ENCODE measurements around the gene ST6GALNAC3.

Gene ST6GALNAC3

DNA sequence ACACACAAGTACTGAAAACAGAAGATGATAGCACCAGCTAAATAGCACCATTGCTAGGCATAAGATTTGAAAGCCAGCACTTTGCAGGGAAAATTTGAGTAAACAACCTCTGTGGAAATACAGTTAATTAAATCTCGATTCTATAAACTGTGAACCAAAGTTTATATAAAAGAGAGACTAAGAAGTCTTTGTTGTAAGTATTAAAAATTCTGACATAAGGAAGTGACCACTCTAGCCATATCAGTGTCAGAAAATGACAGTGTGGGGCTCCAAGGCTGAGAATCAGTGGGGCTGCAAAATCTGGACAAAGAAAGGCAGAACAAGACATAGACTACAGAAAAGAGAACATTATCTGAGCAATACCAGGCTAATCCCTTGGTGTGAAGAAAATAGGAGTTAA lies 292.2 kb downstream of the ST6GALNAC3 start:
- H3K4me1 ChIP-seq (ENCODE audit: control insufficient read depth, insufficient read depth, low read length, poor library complexity, severe bottlenecking), result no peaks in the 10 kb centered on the region
- DNase-seq, result no peak
- no peaks in the 10 kb centered on the region for H3K36me3 ChIP-seq (ENCODE audit: control insufficient read depth, insufficient read depth, low read length)
- no peak overlapping the region for H3K27ac ChIP-seq (ENCODE audit: insufficient read depth, low read length, poor library complexity, severe bottlenecking)
- H3K27me3 ChIP-seq (replicated peaks; ENCODE audit: control insufficient read depth, insufficient read depth, low read length, poor library complexity, severe bottlenecking), result no peaks in the 10 kb centered on the region
- no peak overlapping the region for H3K4me3 ChIP-seq (ENCODE audit: insufficient read depth, low read depth, low read length, poor library complexity, severe bottlenecking)
- no peaks in the 10 kb centered on the region for H3K9me3 ChIP-seq (ENCODE audit: control insufficient read depth, low read length)

DNA sequence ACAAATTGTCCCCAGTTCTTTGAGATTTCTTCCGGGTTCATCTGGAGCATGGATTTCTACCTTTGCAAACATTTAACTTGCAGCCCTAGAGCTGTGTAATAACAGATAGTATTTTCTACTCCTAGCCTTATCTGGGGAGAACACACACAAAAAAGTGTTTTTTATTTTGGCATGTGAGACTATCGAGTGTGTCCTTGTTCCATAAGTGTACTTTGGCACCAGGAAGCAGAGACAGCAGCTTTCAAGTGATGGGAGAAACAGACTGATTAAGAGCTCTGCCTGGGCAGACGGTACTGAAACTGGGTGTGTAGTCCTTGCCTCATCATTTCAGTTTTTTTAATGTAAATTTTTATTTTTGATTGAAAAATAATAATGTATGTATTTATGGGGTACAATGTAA lies 297.4 kb downstream of the ST6GALNAC3 start:
- Histone ChIP-seq H3K4me3 (ENCODE audit: insufficient read depth, low read depth, low read length, poor library complexity, severe bottlenecking) (no peak overlapping the region), H3K9me3 (ENCODE audit: control insufficient read depth, low read length) (no peaks in the 10 kb centered on the region), H3K27ac (ENCODE audit: insufficient read depth, low read length, poor library complexity, severe bottlenecking) (no peak overlapping the region), H3K27me3 (replicated peaks; ENCODE audit: control insufficient read depth, insufficient read depth, low read length, poor library complexity, severe bottlenecking) (no peaks in the 10 kb centered on the region), H3K4me1 (ENCODE audit: control insufficient read depth, insufficient read depth, low read length, poor library complexity, severe bottlenecking) (no peaks in the 10 kb centered on the region), H3K36me3 (ENCODE audit: control insufficient read depth, insufficient read depth, low read length) (no peaks in the 10 kb centered on the region)
- no peak for DNase-seq

DNA sequence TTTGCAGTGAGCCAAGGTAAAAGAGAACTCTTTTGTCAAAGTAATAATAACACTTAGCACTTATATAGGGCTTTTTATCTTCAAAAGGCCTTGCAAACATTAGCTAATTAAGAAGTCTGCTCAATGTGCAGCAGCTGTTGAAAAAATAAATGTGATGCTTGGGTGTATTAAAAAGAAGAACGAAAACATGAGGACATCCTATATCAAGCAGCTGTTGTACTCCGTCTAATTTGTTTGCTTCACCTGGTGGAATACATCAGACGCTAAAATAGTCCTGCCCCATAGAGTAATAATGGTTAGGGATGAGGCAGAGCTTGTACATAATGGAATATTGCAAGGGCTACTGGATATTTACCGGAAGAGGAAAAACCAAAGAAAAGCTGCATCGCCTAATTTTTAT lies 299.5 kb downstream of the ST6GALNAC3 start:
- no peak overlapping the region for H3K27ac ChIP-seq (ENCODE audit: insufficient read depth, low read length, poor library complexity, severe bottlenecking)
- DNase-seq, result no peak
- H3K4me1 ChIP-seq (ENCODE audit: control insufficient read depth, insufficient read depth, low read length, poor library complexity, severe bottlenecking), result no peaks in the 10 kb centered on the region
- H3K9me3 ChIP-seq (ENCODE audit: control insufficient read depth, low read length), result no peaks in the 10 kb centered on the region
- no peaks in the 10 kb centered on the region for H3K27me3 ChIP-seq (replicated peaks; ENCODE audit: control insufficient read depth, insufficient read depth, low read length, poor library complexity, severe bottlenecking)
- H3K4me3 ChIP-seq (ENCODE audit: insufficient read depth, low read depth, low read length, poor library complexity, severe bottlenecking), result no peak overlapping the region
- H3K36me3 ChIP-seq (ENCODE audit: control insufficient read depth, insufficient read depth, low read length), result no peaks in the 10 kb centered on the region

DNA sequence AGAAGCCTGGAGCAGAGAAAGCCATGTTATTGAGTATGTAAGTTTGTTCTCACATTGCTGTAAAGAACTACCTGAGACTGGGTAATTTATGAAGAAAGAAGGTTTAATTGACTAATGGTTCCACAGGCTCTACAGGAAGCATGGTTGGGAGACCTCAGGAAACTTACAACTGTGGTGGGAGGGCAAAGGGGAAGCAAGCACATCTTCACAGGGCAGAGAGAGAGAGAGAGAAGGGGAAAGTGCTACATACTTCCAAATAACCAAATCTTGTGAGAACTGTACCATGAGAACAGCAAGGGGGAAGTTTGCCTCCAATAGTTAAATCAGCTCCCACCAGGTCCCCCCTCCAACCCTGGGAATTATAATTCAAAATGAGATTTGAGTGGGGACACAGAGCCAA lies 302.7 kb downstream of the ST6GALNAC3 start:
- H3K4me3 ChIP-seq (ENCODE audit: insufficient read depth, low read depth, low read length, poor library complexity, severe bottlenecking), result no peak overlapping the region
- no peak overlapping the region for H3K27ac ChIP-seq (ENCODE audit: insufficient read depth, low read length, poor library complexity, severe bottlenecking)
- peaks cover 6% of the 10 kb centered on the region for H3K27me3 ChIP-seq (replicated peaks; ENCODE audit: control insufficient read depth, insufficient read depth, low read length, poor library complexity, severe bottlenecking)
- H3K36me3 ChIP-seq (ENCODE audit: control insufficient read depth, insufficient read depth, low read length), result no peaks in the 10 kb centered on the region
- DNase-seq, result no peak
- no peaks in the 10 kb centered on the region for H3K4me1 ChIP-seq (ENCODE audit: control insufficient read depth, insufficient read depth, low read length, poor library complexity, severe bottlenecking)
- no peaks in the 10 kb centered on the region for H3K9me3 ChIP-seq (ENCODE audit: control insufficient read depth, low read length)

DNA sequence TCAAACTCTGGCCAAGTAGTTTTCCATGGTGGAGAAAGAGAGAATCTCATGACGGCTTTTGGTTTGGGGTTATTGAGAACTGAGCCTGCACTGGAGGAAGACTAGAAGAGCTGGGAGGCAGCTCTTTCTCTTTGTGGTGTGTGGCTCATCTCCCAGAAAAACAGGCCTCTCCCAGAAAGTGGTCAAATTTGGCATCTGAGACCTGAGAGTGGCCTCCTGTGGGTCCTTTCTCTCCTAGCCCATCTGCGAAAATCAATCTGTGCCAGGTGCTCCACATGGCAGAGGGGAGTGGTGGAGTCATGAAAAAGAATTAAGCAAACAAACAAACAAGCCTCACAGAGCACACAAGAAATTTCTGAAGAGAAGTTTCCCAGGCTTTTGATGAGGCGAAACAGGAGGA lies 305.0 kb downstream of the ST6GALNAC3 start:
- no peak for DNase-seq
- Histone ChIP-seq H3K36me3 (ENCODE audit: control insufficient read depth, insufficient read depth, low read length) (no peaks in the 10 kb centered on the region), H3K27me3 (replicated peaks; ENCODE audit: control insufficient read depth, insufficient read depth, low read length, poor library complexity, severe bottlenecking) (peaks cover 6% of the 10 kb centered on the region), H3K4me1 (ENCODE audit: control insufficient read depth, insufficient read depth, low read length, poor library complexity, severe bottlenecking) (no peaks in the 10 kb centered on the region), H3K4me3 (ENCODE audit: insufficient read depth, low read depth, low read length, poor library complexity, severe bottlenecking) (no peak overlapping the region), H3K27ac (ENCODE audit: insufficient read depth, low read length, poor library complexity, severe bottlenecking) (no peak overlapping the region), H3K9me3 (ENCODE audit: control insufficient read depth, low read length) (no peaks in the 10 kb centered on the region)

DNA sequence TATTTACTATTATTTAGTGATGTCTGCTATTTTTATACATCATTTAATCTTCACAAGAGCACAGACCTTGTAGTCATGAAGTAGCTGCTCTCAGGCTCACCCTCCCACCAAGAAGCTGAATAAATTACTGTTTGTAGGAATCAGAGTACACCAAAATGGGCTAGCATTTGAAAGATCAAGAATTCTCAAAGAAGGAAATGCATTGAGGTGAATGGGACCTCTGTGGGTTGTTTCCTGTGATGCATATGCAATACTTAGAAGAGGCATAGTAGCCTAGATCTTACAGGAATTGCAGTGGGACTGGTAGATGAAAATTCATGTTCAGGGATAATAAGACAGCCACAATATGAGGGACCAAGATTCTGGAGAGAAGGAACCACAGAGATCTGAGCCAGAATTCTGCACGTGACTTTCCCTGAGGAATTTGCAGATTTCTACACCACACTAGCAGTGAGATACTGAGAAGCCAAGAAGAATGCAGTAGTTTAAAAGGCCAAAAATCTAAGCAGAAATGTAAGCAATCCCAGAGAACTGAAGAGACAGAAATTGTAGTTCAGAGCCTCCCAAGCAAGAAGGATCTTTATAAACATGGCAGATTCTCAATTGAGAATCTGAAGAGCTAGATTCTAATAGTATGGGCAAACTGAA lies 307.0 kb downstream of the ST6GALNAC3 start:
- Histone ChIP-seq H3K36me3 (ENCODE audit: control insufficient read depth, insufficient read depth, low read length) (no peaks in the 10 kb centered on the region), H3K4me3 (ENCODE audit: insufficient read depth, low read depth, low read length, poor library complexity, severe bottlenecking) (no peak overlapping the region), H3K4me1 (ENCODE audit: control insufficient read depth, insufficient read depth, low read length, poor library complexity, severe bottlenecking) (no peaks in the 10 kb centered on the region), H3K27me3 (replicated peaks; ENCODE audit: control insufficient read depth, insufficient read depth, low read length, poor library complexity, severe bottlenecking) (peaks cover 6% of the 10 kb centered on the region), H3K27ac (ENCODE audit: insufficient read depth, low read length, poor library complexity, severe bottlenecking) (no peak overlapping the region), H3K9me3 (ENCODE audit: control insufficient read depth, low read length) (no peaks in the 10 kb centered on the region)
- DNase-seq, result no peak

DNA sequence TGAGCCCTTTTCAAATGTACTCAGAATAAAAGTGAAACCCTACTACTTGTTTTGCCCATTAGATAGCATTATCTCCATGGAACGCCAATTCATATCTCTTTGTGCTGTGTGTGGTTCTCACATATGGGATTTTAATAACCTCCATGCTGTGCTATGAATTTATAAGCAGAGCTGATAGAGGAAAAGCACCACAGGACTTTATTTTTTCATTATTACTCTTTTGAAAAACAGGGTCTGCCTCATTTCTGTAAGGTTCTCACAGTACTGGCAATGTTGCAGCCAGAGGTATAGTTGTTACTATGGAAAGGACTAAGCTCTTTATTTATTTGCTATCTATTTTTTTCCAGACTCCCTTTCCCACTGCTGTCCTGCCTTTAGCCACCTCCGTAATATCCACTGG lies 313.7 kb downstream of the ST6GALNAC3 start:
- Histone ChIP-seq H3K4me1 (ENCODE audit: control insufficient read depth, insufficient read depth, low read length, poor library complexity, severe bottlenecking) (no peaks in the 10 kb centered on the region), H3K27me3 (replicated peaks; ENCODE audit: control insufficient read depth, insufficient read depth, low read length, poor library complexity, severe bottlenecking) (no peaks in the 10 kb centered on the region), H3K4me3 (ENCODE audit: insufficient read depth, low read depth, low read length, poor library complexity, severe bottlenecking) (no peak overlapping the region), H3K36me3 (ENCODE audit: control insufficient read depth, insufficient read depth, low read length) (no peaks in the 10 kb centered on the region), H3K9me3 (ENCODE audit: control insufficient read depth, low read length) (no peaks in the 10 kb centered on the region), H3K27ac (ENCODE audit: insufficient read depth, low read length, poor library complexity, severe bottlenecking) (no peak overlapping the region)
- no peak for DNase-seq

DNA sequence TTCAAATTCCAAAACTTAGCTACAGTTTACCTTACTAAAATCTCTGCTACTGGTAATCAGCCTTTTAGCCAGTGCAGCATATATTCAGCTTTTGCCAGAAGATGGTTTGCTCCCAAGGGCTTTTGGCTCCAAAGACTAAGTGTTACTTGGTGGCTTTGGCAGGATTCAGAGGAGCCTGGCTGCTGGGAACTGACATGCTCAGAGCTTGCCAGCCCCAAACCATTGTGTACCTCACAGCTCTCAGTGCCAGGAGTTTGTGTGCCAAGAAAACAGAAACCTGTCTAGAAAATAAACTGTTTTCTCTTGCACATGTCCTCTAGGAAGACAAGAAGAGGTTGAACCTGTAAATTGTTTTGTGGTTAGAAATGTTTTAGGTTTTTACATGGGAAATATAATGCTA lies 315.9 kb downstream of the ST6GALNAC3 start:
- Histone ChIP-seq H3K9me3 (ENCODE audit: control insufficient read depth, low read length) (no peaks in the 10 kb centered on the region), H3K4me3 (ENCODE audit: insufficient read depth, low read depth, low read length, poor library complexity, severe bottlenecking) (no peak overlapping the region), H3K36me3 (ENCODE audit: control insufficient read depth, insufficient read depth, low read length) (no peaks in the 10 kb centered on the region), H3K27ac (ENCODE audit: insufficient read depth, low read length, poor library complexity, severe bottlenecking) (no peak overlapping the region), H3K4me1 (ENCODE audit: control insufficient read depth, insufficient read depth, low read length, poor library complexity, severe bottlenecking) (no peaks in the 10 kb centered on the region), H3K27me3 (replicated peaks; ENCODE audit: control insufficient read depth, insufficient read depth, low read length, poor library complexity, severe bottlenecking) (no peaks in the 10 kb centered on the region)
- DNase-seq, result no peak

DNA sequence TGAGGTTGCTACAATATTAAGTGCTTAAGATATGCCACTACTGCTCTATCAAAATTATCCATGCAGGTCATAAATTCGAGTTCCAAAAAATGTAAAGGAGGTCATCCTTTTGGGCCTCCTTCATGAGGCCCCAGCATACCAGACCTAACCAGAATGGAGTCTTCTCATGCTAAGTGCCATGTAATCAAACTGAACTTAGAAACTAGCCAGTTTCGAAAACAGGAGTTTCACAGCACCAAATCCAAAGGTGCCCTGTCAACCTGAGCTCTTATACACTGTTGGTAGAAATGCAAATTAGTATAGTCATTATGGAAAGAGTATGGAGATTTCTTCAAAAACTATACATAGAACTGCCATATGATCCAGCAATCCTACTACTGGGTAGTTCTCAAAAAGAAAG lies 320.5 kb downstream of the ST6GALNAC3 start:
- no peaks in the 10 kb centered on the region for H3K36me3 ChIP-seq (ENCODE audit: control insufficient read depth, insufficient read depth, low read length)
- H3K27me3 ChIP-seq (replicated peaks; ENCODE audit: control insufficient read depth, insufficient read depth, low read length, poor library complexity, severe bottlenecking), result no peaks in the 10 kb centered on the region
- no peaks in the 10 kb centered on the region for H3K4me1 ChIP-seq (ENCODE audit: control insufficient read depth, insufficient read depth, low read length, poor library complexity, severe bottlenecking)
- H3K9me3 ChIP-seq (ENCODE audit: control insufficient read depth, low read length), result no peaks in the 10 kb centered on the region
- no peak overlapping the region for H3K4me3 ChIP-seq (ENCODE audit: insufficient read depth, low read depth, low read length, poor library complexity, severe bottlenecking)
- no peak for DNase-seq
- H3K27ac ChIP-seq (ENCODE audit: insufficient read depth, low read length, poor library complexity, severe bottlenecking), result no peak overlapping the region

DNA sequence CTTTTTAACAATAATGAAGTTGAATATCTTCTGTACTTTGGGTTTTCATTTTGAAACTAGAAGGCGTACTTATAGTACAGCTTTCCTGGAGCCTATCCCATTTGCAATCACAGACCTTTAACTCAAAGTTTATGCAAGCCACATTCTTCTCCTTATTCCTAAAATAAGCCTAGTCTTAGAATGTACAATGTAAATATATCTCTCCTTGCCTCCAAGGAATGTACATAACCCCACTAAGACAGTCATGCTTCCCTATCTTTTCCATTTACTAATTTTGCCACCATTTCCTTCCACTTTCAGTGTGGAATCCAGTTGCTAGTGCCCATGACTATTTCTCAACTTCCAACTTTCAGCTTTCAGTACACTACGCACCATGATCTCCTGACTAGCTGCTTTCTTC lies 327.6 kb downstream of the ST6GALNAC3 start:
- no peak overlapping the region for H3K27ac ChIP-seq (ENCODE audit: insufficient read depth, low read length, poor library complexity, severe bottlenecking)
- H3K36me3 ChIP-seq (ENCODE audit: control insufficient read depth, insufficient read depth, low read length), result no peaks in the 10 kb centered on the region
- no peaks in the 10 kb centered on the region for H3K27me3 ChIP-seq (replicated peaks; ENCODE audit: control insufficient read depth, insufficient read depth, low read length, poor library complexity, severe bottlenecking)
- no peak for DNase-seq
- H3K4me1 ChIP-seq (ENCODE audit: control insufficient read depth, insufficient read depth, low read length, poor library complexity, severe bottlenecking), result no peaks in the 10 kb centered on the region
- no peak overlapping the region for H3K4me3 ChIP-seq (ENCODE audit: insufficient read depth, low read depth, low read length, poor library complexity, severe bottlenecking)
- H3K9me3 ChIP-seq (ENCODE audit: control insufficient read depth, low read length), result no peaks in the 10 kb centered on the region

Data from effector memory CD4-positive, alpha-beta T cell (primary cell).